ENCODE data around the gene GNL2.

Gene GNL2

GRCh38 chr1:37614105-37614504 is 18.4 kb upstream of the GNL2 start:
- Mint-ChIP-seq H3K4me3 (no peak overlapping the region), H3K27me3 (ENCODE audit: low read depth) (peaks cover 71% of the 10 kb centered on the region), H3K36me3 (ENCODE audit: low read depth) (no peaks in the 10 kb centered on the region), H3K4me1 (no peaks in the 10 kb centered on the region), H3K9me3 (no peaks in the 10 kb centered on the region), H3K27ac (no peak overlapping the region)
- no peak for TF ChIP-seq CTCF (IDR thresholded peaks at IDR 0.05; ENCODE audit: unreplicated experiment in 3 of 3)

- no peak overlapping the region for H3K27ac Mint-ChIP-seq
- H3K4me3 Mint-ChIP-seq: no peak overlapping the region
- H3K4me1 Mint-ChIP-seq: no peaks in the 10 kb centered on the region
- H3K27me3 Mint-ChIP-seq (ENCODE audit: low read depth): peaks cover 52% of the 10 kb centered on the region
- TF ChIP-seq CTCF (IDR thresholded peaks at IDR 0.05; ENCODE audit: unreplicated experiment in 3 of 3): no peak
- no peaks in the 10 kb centered on the region for H3K36me3 Mint-ChIP-seq (ENCODE audit: low read depth)
- H3K9me3 Mint-ChIP-seq: no peaks in the 10 kb centered on the region
Measured at GRCh38 chr1:37612186-37612585, 16.4 kb upstream of the GNL2 start.

GRCh38 chr1:37609994-37610393 is 14.3 kb upstream of the GNL2 start:
- no peak overlapping the region for H3K4me3 Mint-ChIP-seq
- H3K4me1 Mint-ChIP-seq: no peaks in the 10 kb centered on the region
- H3K9me3 Mint-ChIP-seq: no peaks in the 10 kb centered on the region
- no peak for TF ChIP-seq CTCF (IDR thresholded peaks at IDR 0.05; ENCODE audit: unreplicated experiment in 3 of 3)
- peaks cover 33% of the 10 kb centered on the region for H3K27me3 Mint-ChIP-seq (ENCODE audit: low read depth)
- no peak overlapping the region for H3K27ac Mint-ChIP-seq
- no peaks in the 10 kb centered on the region for H3K36me3 Mint-ChIP-seq (ENCODE audit: low read depth)

GRCh38 chr1:37609002-37609401 is 13.3 kb upstream of the GNL2 start:
- Mint-ChIP-seq H3K4me1 (peaks cover 5% of the 10 kb centered on the region), H3K9me3 (no peaks in the 10 kb centered on the region)

GRCh38 chr1:37606481-37607263 is 10.9 kb upstream of the GNL2 start:
- no peak overlapping the region for H3K4me3 Mint-ChIP-seq
- no peaks in the 10 kb centered on the region for H3K36me3 Mint-ChIP-seq (ENCODE audit: low read depth)
- peak overlapping the region in 1 of 3 experiments; percentile 12 for H3K27ac Mint-ChIP-seq
- H3K4me1 Mint-ChIP-seq: peaks cover 5% of the 10 kb centered on the region
- H3K27me3 Mint-ChIP-seq (ENCODE audit: low read depth): peaks cover 22% of the 10 kb centered on the region
- no peak for TF ChIP-seq CTCF (IDR thresholded peaks at IDR 0.05; ENCODE audit: unreplicated experiment in 3 of 3)
- no peaks in the 10 kb centered on the region for H3K9me3 Mint-ChIP-seq

More at GRCh38 chr1:37609002-37609401, 13.3 kb upstream of the GNL2 start:
- TF ChIP-seq CTCF (IDR thresholded peaks at IDR 0.05; ENCODE audit: unreplicated experiment in 3 of 3): no peak
- no peak overlapping the region for H3K27ac Mint-ChIP-seq
- H3K36me3 Mint-ChIP-seq (ENCODE audit: low read depth): no peaks in the 10 kb centered on the region
- no peak overlapping the region for H3K4me3 Mint-ChIP-seq
- H3K27me3 Mint-ChIP-seq (ENCODE audit: low read depth): peaks cover 36% of the 10 kb centered on the region
